MM.1S (cell line): Measurements from ENCODE around the gene OPN3.
A peak's percentile ranks its signal among the peaks of the same experiment; 100 is the strongest.
"Not testable (repeated sequence)": the region's sequence is repeated elsewhere in the genome, so short reads cannot be mapped to it uniquely, and the experiment has no call there.

ENCODE experiments used
- DNase-seq: peaks from one replicate; pipeline ENCODE4 v3.0.0-alpha.2; 2015
- H2AFZ ChIP-seq: fragments of 300-600 bp; sonication (generic); 2 replicates; pipeline ENCODE4 v1.6.0; 2016; ENCODE audit warnings: antibody characterized with exemption, low read length
- H3F3A ChIP-seq: fragments of 300-600 bp; sonication (generic); 2 replicates; pipeline ENCODE4 v1.6.1; 2016; ENCODE audit warnings: mild to moderate bottlenecking, antibody characterized with exemption, low read length, moderate library complexity, mixed read lengths; ENCODE audit not compliant: insufficient read depth
- H3K27ac ChIP-seq: fragments of 300-600 bp; sonication (generic); 2 replicates; pipeline ENCODE4 v1.5.1; 2016; ENCODE audit warnings: mild to moderate bottlenecking, low read length
- H3K27me3 ChIP-seq: fragments of 300-600 bp; sonication (generic); replicated peaks from 2 replicates; pipeline ENCODE4 v1.6.0; 2016; ENCODE audit warnings: low read length; ENCODE audit not compliant: insufficient read depth
- H3K36me3 ChIP-seq: fragments of 300-600 bp; sonication (generic); replicated peaks from 2 replicates; pipeline ENCODE4 v1.6.1; 2016; ENCODE audit warnings: mild to moderate bottlenecking, low read length, mixed read lengths; ENCODE audit not compliant: insufficient read depth
- H3K4me1 ChIP-seq: fragments of 300-600 bp; sonication (generic); 2 replicates; pipeline ENCODE4 v1.6.1; 2016; ENCODE audit warnings: low read length, mixed read lengths
- H3K4me2 ChIP-seq: fragments of 300-600 bp; sonication (generic); 2 replicates; pipeline ENCODE4 v1.6.0; 2016; ENCODE audit warnings: low read depth, low read length
- H3K4me3 ChIP-seq: fragments of 300-600 bp; sonication (generic); 2 replicates; pipeline ENCODE4 v1.5.1; 2016; ENCODE audit warnings: low read length, mixed read lengths
- H3K79me2 ChIP-seq: fragments of 300-600 bp; sonication (generic); 2 replicates; pipeline ENCODE4 v1.6.1; 2016; ENCODE audit warnings: mixed run types, low read length, mixed read lengths
- H3K9ac ChIP-seq: fragments of 300-600 bp; sonication (generic); 2 replicates; pipeline ENCODE4 v1.6.1; 2016; ENCODE audit warnings: low read length, mixed read lengths
- H3K9me2 ChIP-seq: fragments of 300-600 bp; sonication (generic); replicated peaks from 2 replicates; pipeline ENCODE4 v1.6.1; 2016; ENCODE audit warnings: mild to moderate bottlenecking, low read length, mixed read lengths; ENCODE audit not compliant: insufficient read depth
- H3K9me3 ChIP-seq: fragments of 300-600 bp; sonication (generic); replicated peaks from 2 replicates; pipeline ENCODE4 v1.6.1; 2016; ENCODE audit warnings: mild to moderate bottlenecking, low read length, mixed read lengths; ENCODE audit not compliant: insufficient read depth
- H4K20me1 ChIP-seq: fragments of 300-600 bp; sonication (generic); 2 replicates; pipeline ENCODE4 v1.6.1; 2016; ENCODE audit warnings: mild to moderate bottlenecking, low read length, moderate library complexity, mixed read lengths; ENCODE audit not compliant: insufficient read depth
- EZH2 ChIP-seq: fragments of 300-600 bp; sonication (generic); optimal IDR thresholded peaks from 2 replicates; pipeline ENCODE3; 2017; ENCODE audit warnings: low read depth, mild to moderate bottlenecking, antibody characterized with exemption, low read length, mixed read lengths
- EZH2phosphoT487 ChIP-seq: fragments of 300-600 bp; sonication (generic); IDR thresholded peaks from 2 replicates; pipeline ENCODE4 v1.6.1; 2018; ENCODE audit warnings: antibody characterized with exemption, low read length
- TF ChIP-seq, protein P1 (sequence below): fragments of 300-600 bp; sonication (generic); IDR thresholded peaks from 2 replicates; pipeline ENCODE4 v1.5.1; 2016; ENCODE audit warnings: antibody characterized with exemption, low read length, mixed read lengths

Gene OPN3

DNA sequence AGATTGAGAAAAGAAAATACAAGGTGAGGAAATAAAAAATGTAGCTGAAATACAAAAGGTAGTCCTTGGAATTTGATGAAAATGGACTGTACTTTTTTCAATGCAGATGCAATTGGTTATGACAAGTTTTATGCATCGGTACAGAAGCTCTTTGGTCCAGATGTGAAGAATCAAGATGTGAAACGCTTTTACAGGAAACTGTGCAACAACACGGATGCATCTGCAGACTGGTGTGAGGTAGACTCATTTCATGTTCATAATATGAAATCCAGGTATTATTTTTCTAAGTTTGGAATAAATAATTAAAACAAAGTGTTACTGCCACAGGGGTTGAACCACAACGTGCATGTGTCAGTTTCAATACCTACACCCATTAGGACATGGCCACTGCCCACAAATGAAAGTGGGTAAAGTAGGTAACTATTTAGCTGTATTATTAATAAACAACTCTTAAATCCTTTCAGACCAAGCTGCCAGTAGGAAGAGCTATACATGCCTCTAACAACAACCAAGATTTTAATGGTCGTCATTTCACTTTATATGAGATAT, 20.3 kb upstream of the OPN3 start:
- H3K9me2 ChIP-seq: no peaks in the 10 kb centered on the region
- H3K27ac ChIP-seq: no peak overlapping the region

DNA sequence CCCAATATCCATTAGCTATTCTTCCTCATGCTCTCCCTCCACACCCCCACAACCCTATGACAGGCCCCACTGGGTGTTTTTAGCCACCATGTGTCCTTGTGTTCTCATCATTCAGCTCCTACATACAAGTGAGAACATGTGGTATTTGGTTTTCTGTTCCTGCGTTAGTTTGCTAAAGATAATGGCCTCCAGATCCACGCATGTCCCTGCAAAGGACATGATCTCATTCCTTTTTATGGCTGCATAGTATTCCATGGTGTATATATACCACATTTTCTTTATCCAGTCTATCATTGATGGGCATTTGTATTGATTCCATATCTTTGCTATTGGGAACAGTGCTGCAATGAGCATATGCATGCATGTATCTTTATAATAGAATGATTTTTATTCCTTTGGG, 18.8 kb upstream of the OPN3 start:
- not testable (repeated sequence) for H4K20me1 ChIP-seq, H3K4me2 ChIP-seq, H3F3A ChIP-seq, H3K4me3 ChIP-seq, H2AFZ ChIP-seq, H3K27me3 ChIP-seq, H3K9me3 ChIP-seq, H3K27ac ChIP-seq, H3K36me3 ChIP-seq, H3K79me2 ChIP-seq, H3K9me2 ChIP-seq, H3K9ac ChIP-seq, DNase-seq
- H3K4me1 ChIP-seq: peaks cover 13% of the 10 kb centered on the region

More for the DNA sequence above, 20.3 kb upstream of the OPN3 start:
- Histone ChIP-seq H3K4me1 (peaks cover 15% of the 10 kb centered on the region), H3F3A (no peaks in the 10 kb centered on the region), H3K4me2 (no peak overlapping the region), H3K9ac (no peak overlapping the region), H2AFZ (no peak overlapping the region), H3K9me3 (no peaks in the 10 kb centered on the region), H4K20me1 (no peaks in the 10 kb centered on the region), H3K27me3 (no peaks in the 10 kb centered on the region), H3K36me3 (no peaks in the 10 kb centered on the region), H3K79me2 (no peaks in the 10 kb centered on the region), H3K4me3 (no peak overlapping the region)
- TF ChIP-seq, protein P1, sequence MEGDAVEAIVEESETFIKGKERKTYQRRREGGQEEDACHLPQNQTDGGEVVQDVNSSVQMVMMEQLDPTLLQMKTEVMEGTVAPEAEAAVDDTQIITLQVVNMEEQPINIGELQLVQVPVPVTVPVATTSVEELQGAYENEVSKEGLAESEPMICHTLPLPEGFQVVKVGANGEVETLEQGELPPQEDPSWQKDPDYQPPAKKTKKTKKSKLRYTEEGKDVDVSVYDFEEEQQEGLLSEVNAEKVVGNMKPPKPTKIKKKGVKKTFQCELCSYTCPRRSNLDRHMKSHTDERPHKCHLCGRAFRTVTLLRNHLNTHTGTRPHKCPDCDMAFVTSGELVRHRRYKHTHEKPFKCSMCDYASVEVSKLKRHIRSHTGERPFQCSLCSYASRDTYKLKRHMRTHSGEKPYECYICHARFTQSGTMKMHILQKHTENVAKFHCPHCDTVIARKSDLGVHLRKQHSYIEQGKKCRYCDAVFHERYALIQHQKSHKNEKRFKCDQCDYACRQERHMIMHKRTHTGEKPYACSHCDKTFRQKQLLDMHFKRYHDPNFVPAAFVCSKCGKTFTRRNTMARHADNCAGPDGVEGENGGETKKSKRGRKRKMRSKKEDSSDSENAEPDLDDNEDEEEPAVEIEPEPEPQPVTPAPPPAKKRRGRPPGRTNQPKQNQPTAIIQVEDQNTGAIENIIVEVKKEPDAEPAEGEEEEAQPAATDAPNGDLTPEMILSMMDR: no peak
- no peak for TF ChIP-seq EZH2phosphoT487
- TF ChIP-seq EZH2: no peak
- DNase-seq: peak; percentile 54

DNA sequence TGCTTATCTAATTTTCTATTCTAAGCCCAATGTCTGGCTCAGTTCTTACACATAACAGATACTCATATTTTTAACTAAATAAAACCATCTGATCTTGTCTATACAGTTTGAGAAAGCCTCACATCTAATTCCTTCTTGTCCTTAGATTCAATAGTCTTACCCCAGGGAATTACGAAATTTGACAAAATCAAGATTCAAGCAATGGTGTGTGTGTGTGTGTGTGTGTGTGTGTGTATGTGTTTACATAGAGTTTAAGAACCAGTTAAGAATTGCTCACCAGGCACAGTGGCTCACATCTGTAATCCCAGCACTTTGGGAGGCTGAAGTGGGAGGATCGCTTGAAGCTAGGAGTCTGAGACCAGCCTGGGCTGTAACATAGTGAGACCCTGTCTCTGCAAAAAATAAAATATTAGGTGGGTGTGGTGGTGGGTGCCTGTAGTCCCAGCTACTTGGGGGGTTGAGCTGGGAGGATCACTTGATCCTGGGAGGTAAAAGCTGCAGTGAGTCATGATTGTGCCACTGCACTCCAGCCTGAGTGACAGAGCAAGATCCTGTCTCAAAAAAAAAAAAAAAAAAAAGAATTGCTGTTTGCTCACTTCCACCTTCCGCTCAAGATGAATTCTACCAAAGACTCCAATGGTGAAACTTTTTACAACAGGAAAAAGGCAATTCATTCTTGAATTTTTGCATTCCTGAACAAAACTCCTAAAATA, 18.1 kb upstream of the OPN3 start:
- H3K4me3 ChIP-seq: no peak overlapping the region
- H3K4me1 ChIP-seq: peaks cover 16% of the 10 kb centered on the region
- no peaks in the 10 kb centered on the region for H3K9me2 ChIP-seq
- TF ChIP-seq EZH2phosphoT487 (no peak), EZH2 (no peak)
- TF ChIP-seq, protein P1: no peak
- H3K36me3 ChIP-seq: no peaks in the 10 kb centered on the region
- no peaks in the 10 kb centered on the region for H3K79me2 ChIP-seq
- no peaks in the 10 kb centered on the region for H3K27me3 ChIP-seq
- no peak overlapping the region for H3K9ac ChIP-seq
- peaks cover 8% of the 10 kb centered on the region; the same call in 1 of the 2 replicates for H3F3A ChIP-seq
- no peak overlapping the region for H2AFZ ChIP-seq
- no peaks in the 10 kb centered on the region for H4K20me1 ChIP-seq
- no peak overlapping the region for H3K4me2 ChIP-seq
- no peak overlapping the region for H3K27ac ChIP-seq
- no peak for DNase-seq
- no peaks in the 10 kb centered on the region for H3K9me3 ChIP-seq

DNA sequence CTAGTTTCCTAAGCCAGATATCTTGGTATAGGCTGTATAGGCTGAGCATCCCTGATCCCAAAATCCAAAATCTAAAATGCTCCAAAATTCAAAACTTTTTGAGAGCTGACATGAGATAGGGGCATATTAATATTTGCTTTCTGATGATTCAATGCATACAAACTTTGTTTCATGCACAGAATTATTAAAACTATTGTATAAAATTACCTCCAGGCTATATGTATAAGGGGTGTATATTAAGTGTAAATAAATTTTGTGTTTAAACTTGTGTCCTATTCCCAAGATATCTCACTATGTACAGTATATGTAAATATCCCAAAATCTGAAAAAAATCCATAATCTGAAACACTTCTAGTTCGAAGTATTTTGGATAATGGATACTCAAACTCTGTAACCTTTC, 14.5 kb upstream of the OPN3 start:
- H3K27me3 ChIP-seq: no peaks in the 10 kb centered on the region
- no peak overlapping the region for H2AFZ ChIP-seq
- peaks cover 9% of the 10 kb centered on the region; the same call in 1 of the 2 replicates for H3K4me1 ChIP-seq
- no peaks in the 10 kb centered on the region for H3K9me3 ChIP-seq
- H4K20me1 ChIP-seq: no peaks in the 10 kb centered on the region
- no peaks in the 10 kb centered on the region for H3K36me3 ChIP-seq
- no peak overlapping the region for H3K4me2 ChIP-seq
- no peaks in the 10 kb centered on the region for H3K9me2 ChIP-seq
- peaks cover 8% of the 10 kb centered on the region; the same call in 1 of the 2 replicates for H3F3A ChIP-seq
- H3K27ac ChIP-seq: no peak overlapping the region
- H3K9ac ChIP-seq: no peak overlapping the region
- no peaks in the 10 kb centered on the region for H3K79me2 ChIP-seq
- no peak for TF ChIP-seq EZH2
- TF ChIP-seq, protein P1: no peak
- no peak for TF ChIP-seq EZH2phosphoT487
- H3K4me3 ChIP-seq: no peak overlapping the region
- no peak for DNase-seq
